ENCODE measurements around the gene FNDC3B. TPM values are rescaled to one million over a fixed set of nuclear protein-coding genes. Genes with fewer than 3 reads are reported as not detected.

The FNDC3B gene
- total and polyA plus RNA-seq, 4 donors, result 23.3 to 74.2 (median 32.9) TPM

DNA sequence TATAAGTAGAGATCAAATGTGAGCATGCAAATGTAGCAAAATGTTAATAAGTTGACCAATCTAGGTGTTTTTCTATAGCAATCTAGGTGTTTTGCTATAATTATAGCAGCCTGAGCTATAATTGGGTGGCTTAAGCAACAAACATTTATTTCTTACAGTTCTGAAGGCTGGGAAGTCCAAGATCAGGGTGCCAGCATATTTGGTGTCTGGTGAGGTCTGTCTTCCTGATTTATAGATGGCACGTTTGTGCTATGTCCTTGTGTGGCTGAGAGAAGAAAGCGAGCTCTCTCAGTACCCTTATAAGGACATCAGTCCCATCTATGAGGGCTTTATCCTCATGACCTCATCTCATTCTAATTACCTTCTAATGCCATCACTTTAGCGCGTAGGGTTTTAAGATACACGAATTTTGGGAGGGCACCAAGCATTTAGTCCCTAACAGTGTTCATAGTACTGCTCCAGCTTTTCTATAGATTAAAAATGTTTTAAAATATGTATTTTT is 237.8 kb downstream of the FNDC3B start:
- Histone ChIP-seq H3K27me3 (ENCODE audit: control insufficient read depth in 4 of 4, insufficient read depth in 4 of 4, low read length in 3 of 4) (no peaks in the 10 kb centered on the region), H3K9me3 (ENCODE audit: control insufficient read depth in 4 of 4, low read length in 3 of 4) (no peaks in the 10 kb centered on the region), H3K36me3 (ENCODE audit: control insufficient read depth in 4 of 4, insufficient read depth in 3 of 4, low read depth in 1 of 4, low read length in 3 of 4) (peaks cover 0 to 8% (median 0%) of the 10 kb centered on the region in 4 donors), H3K27ac (ENCODE audit: low read depth in 1 of 2, low read length in 2 of 2) (no peak overlapping the region), H3K4me1 (ENCODE audit: control insufficient read depth in 4 of 4, insufficient read depth in 4 of 4, low read length in 3 of 4) (peaks cover 0 to 12% (median 0%) of the 10 kb centered on the region in 4 donors), H3K9ac (ENCODE audit: low read depth in 1 of 2, low read length in 2 of 2) (no peak overlapping the region), H3K4me3 (ENCODE audit: low read depth in 1 of 3, low read length in 3 of 3) (no peak overlapping the region)
- no peak for DNase-seq (ENCODE audit: low spot score)
- TF ChIP-seq GABPA (IDR thresholded peaks at IDR 0.05 in 1 of 2, conservative IDR thresholded peaks at IDR 0.05 in 1 of 2) (no peak), HNF4G (IDR thresholded peaks at IDR 0.05) (no peak), FOXA1 (IDR thresholded peaks at IDR 0.05) (no peak)
- 97% methylated on average over 5 of the region's 5 CpGs for WGBS

GRCh38 chr3:172279191-172279640 is 239.8 kb downstream of the FNDC3B start:
- TF ChIP-seq HNF4A (conservative IDR thresholded peaks at IDR 0.05) (peak; percentile 21 to 22), EGR1 (IDR thresholded peaks at IDR 0.05; ENCODE audit: low read depth in 2 of 2) (no peak), RAD21 (IDR thresholded peaks at IDR 0.05) (peak in 1 of 2 donors; percentile 29), SP1 (IDR thresholded peaks at IDR 0.05) (no peak)
- TF ChIP-seq, protein P1, sequence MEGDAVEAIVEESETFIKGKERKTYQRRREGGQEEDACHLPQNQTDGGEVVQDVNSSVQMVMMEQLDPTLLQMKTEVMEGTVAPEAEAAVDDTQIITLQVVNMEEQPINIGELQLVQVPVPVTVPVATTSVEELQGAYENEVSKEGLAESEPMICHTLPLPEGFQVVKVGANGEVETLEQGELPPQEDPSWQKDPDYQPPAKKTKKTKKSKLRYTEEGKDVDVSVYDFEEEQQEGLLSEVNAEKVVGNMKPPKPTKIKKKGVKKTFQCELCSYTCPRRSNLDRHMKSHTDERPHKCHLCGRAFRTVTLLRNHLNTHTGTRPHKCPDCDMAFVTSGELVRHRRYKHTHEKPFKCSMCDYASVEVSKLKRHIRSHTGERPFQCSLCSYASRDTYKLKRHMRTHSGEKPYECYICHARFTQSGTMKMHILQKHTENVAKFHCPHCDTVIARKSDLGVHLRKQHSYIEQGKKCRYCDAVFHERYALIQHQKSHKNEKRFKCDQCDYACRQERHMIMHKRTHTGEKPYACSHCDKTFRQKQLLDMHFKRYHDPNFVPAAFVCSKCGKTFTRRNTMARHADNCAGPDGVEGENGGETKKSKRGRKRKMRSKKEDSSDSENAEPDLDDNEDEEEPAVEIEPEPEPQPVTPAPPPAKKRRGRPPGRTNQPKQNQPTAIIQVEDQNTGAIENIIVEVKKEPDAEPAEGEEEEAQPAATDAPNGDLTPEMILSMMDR (IDR thresholded peaks at IDR 0.05; ENCODE audit: low read depth, low read length, missing input control), result no peak
- no peaks in the 10 kb centered on the region for H3K27me3 ChIP-seq (ENCODE audit: control insufficient read depth in 4 of 4, insufficient read depth in 4 of 4, low read length in 3 of 4)
- H3K36me3 ChIP-seq (ENCODE audit: control insufficient read depth in 4 of 4, insufficient read depth in 3 of 4, low read depth in 1 of 4, low read length in 3 of 4), result peaks cover 0 to 6% (median 0%) of the 10 kb centered on the region in 4 donors
- no peaks in the 10 kb centered on the region for H3K9me3 ChIP-seq (ENCODE audit: control insufficient read depth in 4 of 4, low read length in 3 of 4)
- 49% methylated on average over 5 of the region's 5 CpGs for WGBS
- peaks cover 0 to 20% (median 3%) of the 10 kb centered on the region in 4 donors for H3K4me1 ChIP-seq (ENCODE audit: control insufficient read depth in 4 of 4, insufficient read depth in 4 of 4, low read length in 3 of 4)
- no peak overlapping the region for H3K4me3 ChIP-seq (ENCODE audit: low read depth in 1 of 3, low read length in 3 of 3)
- DNase-seq (ENCODE audit: low spot score), result no peak
- peak overlapping the region; percentile 53 to 59 for H3K27ac ChIP-seq (ENCODE audit: low read depth in 1 of 2, low read length in 2 of 2)
- no peak overlapping the region for H3K9ac ChIP-seq (ENCODE audit: low read depth in 1 of 2, low read length in 2 of 2)

- DNase-seq (ENCODE audit: low spot score), result no peak
- Histone ChIP-seq H3K9ac (ENCODE audit: low read depth in 1 of 2, low read length in 2 of 2) (no peak overlapping the region), H3K27me3 (ENCODE audit: control insufficient read depth in 4 of 4, insufficient read depth in 4 of 4, low read length in 3 of 4) (no peaks in the 10 kb centered on the region), H3K4me1 (ENCODE audit: control insufficient read depth in 4 of 4, insufficient read depth in 4 of 4, low read length in 3 of 4) (peaks cover 2 to 26% (median 3%) of the 10 kb centered on the region in 4 donors), H3K36me3 (ENCODE audit: control insufficient read depth in 4 of 4, insufficient read depth in 3 of 4, low read depth in 1 of 4, low read length in 3 of 4) (no peaks in the 10 kb centered on the region), H3K9me3 (ENCODE audit: control insufficient read depth in 4 of 4, low read length in 3 of 4) (no peaks in the 10 kb centered on the region), H3K27ac (ENCODE audit: low read depth in 1 of 2, low read length in 2 of 2) (peak overlapping the region in 1 of 2 donors; percentile 20), H3K4me3 (ENCODE audit: low read depth in 1 of 3, low read length in 3 of 3) (no peak overlapping the region)
- 95% methylated on average over 8 of the region's 8 CpGs for WGBS
- TF ChIP-seq HNF4A (conservative IDR thresholded peaks at IDR 0.05), result no peak
- TF ChIP-seq, protein P2, sequence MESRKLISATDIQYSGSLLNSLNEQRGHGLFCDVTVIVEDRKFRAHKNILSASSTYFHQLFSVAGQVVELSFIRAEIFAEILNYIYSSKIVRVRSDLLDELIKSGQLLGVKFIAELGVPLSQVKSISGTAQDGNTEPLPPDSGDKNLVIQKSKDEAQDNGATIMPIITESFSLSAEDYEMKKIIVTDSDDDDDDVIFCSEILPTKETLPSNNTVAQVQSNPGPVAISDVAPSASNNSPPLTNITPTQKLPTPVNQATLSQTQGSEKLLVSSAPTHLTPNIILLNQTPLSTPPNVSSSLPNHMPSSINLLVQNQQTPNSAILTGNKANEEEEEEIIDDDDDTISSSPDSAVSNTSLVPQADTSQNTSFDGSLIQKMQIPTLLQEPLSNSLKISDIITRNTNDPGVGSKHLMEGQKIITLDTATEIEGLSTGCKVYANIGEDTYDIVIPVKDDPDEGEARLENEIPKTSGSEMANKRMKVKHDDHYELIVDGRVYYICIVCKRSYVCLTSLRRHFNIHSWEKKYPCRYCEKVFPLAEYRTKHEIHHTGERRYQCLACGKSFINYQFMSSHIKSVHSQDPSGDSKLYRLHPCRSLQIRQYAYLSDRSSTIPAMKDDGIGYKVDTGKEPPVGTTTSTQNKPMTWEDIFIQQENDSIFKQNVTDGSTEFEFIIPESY (IDR thresholded peaks at IDR 0.05), result no peak
- no peak for TF ChIP-seq EGR1 (IDR thresholded peaks at IDR 0.05; ENCODE audit: low read depth in 2 of 2)
- TF ChIP-seq FOXA2 (IDR thresholded peaks at IDR 0.05), result no peak
- no peak for TF ChIP-seq FOXA1 (IDR thresholded peaks at IDR 0.05)
- TF ChIP-seq RAD21 (IDR thresholded peaks at IDR 0.05), result no peak
- no peak for TF ChIP-seq SP1 (IDR thresholded peaks at IDR 0.05)
- TF ChIP-seq, protein P1 (IDR thresholded peaks at IDR 0.05; ENCODE audit: low read depth, low read length, missing input control), result no peak
- no peak for TF ChIP-seq ATF3 (IDR thresholded peaks at IDR 0.05)
- no peak for TF ChIP-seq HNF4G (IDR thresholded peaks at IDR 0.05)
- TF ChIP-seq, protein P3, sequence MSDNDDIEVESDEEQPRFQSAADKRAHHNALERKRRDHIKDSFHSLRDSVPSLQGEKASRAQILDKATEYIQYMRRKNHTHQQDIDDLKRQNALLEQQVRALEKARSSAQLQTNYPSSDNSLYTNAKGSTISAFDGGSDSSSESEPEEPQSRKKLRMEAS (IDR thresholded peaks at IDR 0.05), result no peak
- no peak for TF ChIP-seq NR2F2 (IDR thresholded peaks at IDR 0.05)
- TF ChIP-seq TAF1 (conservative IDR thresholded peaks at IDR 0.05), result no peak
- no peak for TF ChIP-seq REST (IDR thresholded peaks at IDR 0.05)
- TF ChIP-seq JUND (IDR thresholded peaks at IDR 0.05), result no peak
- no peak for TF ChIP-seq GABPA (IDR thresholded peaks at IDR 0.05 in 1 of 2, conservative IDR thresholded peaks at IDR 0.05 in 1 of 2)
- no peak for TF ChIP-seq YY1 (IDR thresholded peaks at IDR 0.05)
Measured at GRCh38 chr3:172279974-172280373, 240.6 kb downstream of the FNDC3B start.

All from liver (tissue), 9 donors.